ENCODE results near the gene OTOF.
A peak's percentile ranks its signal among the peaks of the same experiment; 100 is the strongest.

Gene OTOF

GRCh38 chr2:26477911-26478253 is at the start of gene OTOF:
OTOF (minus strand) TSS chr2:26478124.
- peak; percentile 12 for DNase-seq

GRCh38 chr2:26526589-26526988 is 48.7 kb upstream of the OTOF start:
- DNase-seq: no peak

- no peak for DNase-seq
Observed at GRCh38 chr2:26526105-26526504, 48.2 kb upstream of the OTOF start.

DNA sequence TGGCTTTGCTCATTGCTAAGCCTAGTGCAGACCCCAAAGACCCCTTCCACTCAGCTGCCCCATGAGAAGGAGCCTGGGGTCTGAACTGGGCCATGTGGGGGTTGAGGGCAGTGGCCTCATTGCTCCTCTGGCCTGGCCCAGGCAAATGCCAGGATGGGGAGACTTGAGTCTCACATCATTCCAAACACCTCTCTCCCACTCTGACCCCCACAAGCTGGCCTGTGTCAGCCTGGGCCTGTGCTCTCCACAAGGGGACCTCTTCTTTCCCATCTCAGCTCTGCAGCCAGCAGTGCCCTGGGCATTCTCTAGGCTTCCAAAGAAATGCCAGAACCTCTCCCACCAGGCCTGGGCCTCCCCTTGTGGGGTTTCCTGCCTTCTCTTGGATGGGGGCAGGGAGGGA is 45.8 kb upstream of the OTOF start:
- no peak for DNase-seq

DNA sequence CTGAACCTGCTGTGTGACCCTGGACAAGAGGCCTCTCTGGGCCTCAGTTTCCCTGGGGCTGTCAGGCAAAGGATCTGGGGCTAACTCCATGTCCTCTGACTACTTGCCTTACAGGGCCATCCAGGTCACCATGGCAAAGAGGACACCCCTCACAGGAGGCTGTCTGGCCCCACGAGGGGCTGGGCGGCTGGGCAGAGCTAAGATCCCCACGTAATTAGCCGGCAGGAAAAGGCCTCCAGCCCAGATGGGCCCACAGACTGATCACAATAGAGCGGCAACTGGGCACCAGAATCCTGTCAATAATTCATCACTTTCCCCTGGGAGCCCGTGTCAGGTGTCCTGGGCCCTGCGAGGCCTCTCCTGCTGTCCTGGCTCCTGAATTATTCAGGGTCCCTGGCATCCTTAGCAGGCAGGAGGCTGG is 44.8 kb upstream of the OTOF start:
- DNase-seq: no peak

- no peak for DNase-seq
Observed at GRCh38 chr2:26522325-26522724, 44.4 kb upstream of the OTOF start.

DNA sequence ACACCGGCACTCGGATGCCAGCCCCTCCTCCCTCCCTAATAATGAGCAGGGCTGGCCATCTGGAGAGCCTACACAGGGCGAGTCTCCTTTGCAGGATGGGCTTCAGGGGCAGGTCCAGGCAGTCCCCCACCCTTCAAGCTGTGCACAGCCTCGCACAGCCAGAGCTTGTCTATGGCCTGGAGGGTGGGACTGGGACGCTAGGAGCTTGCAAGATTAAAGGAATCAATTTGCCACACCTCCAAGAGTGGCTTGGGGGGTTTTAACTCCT is 43.9 kb upstream of the OTOF start:
- DNase-seq: no peak

- peak; percentile 16 for DNase-seq
Observed at GRCh38 chr2:26521054-26521912, 43.4 kb upstream of the OTOF start.

DNA sequence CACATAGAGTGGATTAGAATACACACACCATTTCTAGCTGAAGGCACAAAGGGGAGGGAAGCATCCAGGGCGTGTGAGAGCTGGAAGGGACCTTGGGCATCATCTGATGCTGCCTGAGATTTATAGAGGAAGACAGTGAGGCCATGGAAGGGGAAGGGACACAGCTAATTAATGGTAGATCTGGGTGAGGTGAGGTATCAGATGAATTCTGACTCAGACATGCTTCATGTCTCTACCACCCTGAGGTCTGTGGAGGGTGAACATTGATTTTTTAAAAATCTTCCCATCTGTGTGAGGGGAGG is 42.2 kb upstream of the OTOF start:
- no peak for DNase-seq

DNA sequence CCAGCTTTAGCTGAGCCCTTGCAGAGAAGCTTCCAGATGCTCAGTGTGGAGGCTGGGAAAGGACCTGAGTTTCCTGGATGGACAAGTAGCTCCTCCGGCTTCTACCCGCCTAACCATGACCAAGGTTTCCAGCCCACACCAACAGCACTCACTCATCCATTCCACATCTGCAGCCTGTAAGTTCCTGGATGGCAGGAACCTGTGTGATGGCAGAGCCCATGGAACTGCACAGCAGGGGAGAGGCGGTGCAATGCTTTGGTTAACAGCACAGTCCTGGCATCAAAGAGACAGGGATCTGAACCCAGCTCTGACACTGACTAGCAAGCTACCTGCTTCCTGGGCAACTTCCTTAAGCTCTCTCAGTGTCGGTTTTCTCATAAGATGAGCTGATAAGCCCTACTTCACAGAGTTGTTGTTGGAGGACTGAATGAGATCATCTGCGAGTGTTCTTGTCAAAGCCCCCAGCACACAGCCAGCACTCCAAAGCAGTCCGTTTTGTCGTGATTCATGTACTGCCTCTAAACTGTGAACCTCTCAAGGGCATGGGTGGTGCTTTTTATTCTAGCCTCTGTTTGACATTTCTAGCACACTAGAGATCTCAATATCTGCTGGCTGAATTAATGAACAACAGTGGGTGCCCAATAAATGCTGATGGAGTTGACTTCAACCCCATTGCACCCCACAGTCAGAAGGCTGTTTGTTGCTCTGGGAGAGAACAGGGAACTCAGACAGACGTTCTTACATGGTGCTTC is 41.6 kb upstream of the OTOF start:
- DNase-seq: no peak

DNA sequence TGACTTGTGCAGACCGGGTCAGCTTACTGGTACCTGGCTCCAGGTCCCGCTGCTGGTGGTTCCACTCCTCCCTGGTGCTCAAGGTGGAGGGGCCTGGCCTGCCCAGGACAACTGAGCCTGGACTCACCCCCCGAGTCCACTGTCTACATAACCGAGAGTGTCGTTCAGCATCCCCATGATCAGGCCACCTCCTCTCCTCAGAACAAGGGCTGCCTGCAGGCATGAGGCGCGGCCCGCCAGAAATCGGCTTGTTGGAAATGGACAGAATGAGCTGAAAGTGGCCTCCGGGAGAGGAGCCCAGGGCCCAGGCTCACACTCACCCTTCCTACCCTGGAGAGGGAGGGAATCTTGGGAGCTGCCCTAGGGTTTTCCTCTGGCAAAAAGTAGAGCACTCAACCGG is 38.9 kb upstream of the OTOF start:
- no peak for DNase-seq

GRCh38 chr2:26516246-26516645 is 38.3 kb upstream of the OTOF start:
- DNase-seq: no peak

DNA sequence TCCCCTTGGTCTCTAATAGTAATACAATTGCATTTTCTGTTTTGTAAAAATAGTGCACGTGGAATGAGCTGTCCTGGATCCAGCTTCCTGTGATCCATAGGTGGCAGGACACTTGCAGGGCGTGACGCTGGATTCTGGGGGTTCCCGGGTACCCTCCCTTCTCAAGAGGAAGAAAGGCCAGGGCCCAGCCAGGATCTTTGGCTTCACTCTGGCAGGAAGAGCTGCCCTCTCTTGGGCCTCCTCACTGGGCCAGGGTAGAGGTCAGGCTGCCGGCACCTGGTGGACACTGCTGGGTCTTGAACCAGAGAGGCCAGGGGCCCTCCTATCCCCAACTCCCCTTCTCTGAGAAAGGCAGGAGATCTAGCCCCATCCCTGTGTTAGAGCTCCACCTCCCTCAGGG is 37.8 kb upstream of the OTOF start:
- no peak for DNase-seq

GRCh38 chr2:26514045-26514444 is 36.1 kb upstream of the OTOF start:
- DNase-seq: no peak

DNA sequence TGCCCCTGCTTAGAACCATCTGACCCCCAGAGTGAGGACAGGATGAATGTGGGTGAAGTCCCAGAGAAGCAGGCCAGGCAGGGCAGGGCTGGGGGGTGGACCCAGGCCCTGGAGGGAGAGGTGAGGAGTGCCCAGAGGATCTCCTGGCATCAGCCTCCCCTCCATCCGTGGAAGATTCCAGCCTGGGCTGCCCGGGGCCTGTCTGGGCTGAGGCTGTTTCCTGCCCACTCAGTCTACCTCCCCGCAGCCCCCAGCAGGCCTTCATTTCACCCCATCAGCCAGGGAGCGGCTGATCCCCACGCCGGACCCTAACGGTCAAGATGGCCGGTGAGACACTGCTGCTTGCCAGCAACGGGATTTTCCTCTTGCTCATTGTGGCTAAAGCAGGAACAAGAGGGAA is 35.3 kb upstream of the OTOF start:
- DNase-seq: no peak

- no peak for DNase-seq
Observed at GRCh38 chr2:26511466-26511865, 33.5 kb upstream of the OTOF start.

GRCh38 chr2:26510344-26510973 is 32.5 kb upstream of the OTOF start:
- no peak for DNase-seq

- no peak for DNase-seq
Observed at GRCh38 chr2:26509141-26509540, 31.2 kb upstream of the OTOF start.

DNA sequence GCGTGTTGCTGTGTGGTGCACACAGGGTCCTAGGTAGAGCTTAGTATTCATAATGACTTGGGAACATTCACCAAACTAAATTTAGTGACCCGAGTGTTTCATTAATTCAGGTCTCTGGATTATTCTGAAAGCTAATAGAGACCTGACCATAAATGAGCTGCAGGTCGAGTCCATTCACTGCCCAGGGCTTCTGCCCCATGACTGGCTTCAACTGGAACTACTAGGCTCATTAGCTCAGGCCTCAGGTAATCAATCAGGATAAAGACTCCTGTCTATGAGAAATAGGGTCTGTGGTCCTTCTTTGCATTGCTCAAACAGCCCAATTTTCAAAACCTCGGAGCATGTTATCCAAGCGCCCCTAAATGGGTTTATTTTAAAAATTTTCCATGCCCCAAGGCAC is 30.0 kb upstream of the OTOF start:
- DNase-seq: no peak

GRCh38 chr2:26507088-26507487 is 29.2 kb upstream of the OTOF start:
- DNase-seq: no peak

DNA sequence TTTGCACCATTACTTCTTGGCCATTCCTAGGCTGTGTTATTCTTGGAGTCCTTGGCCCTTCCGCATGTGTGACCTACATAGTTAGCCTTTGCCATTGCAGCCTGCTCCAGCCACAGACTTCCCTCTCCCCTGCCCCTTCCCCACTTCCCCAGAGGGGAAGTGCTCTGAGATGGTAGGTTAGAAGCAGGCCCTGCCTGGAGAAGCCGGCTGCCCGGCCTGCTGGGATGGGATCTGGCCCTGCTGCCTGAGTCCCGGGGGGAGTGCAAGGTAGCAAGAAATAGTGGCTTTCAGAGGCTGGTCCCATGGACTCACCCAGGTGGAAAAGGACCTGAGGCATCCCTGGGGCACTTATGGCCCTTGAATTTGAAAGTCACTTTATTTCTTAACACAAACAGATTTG is 28.4 kb upstream of the OTOF start:
- DNase-seq: no peak

GRCh38 chr2:26504002-26504401 is 26.1 kb upstream of the OTOF start:
- no peak for DNase-seq

GRCh38 chr2:26503231-26503880 is 25.4 kb upstream of the OTOF start:
- DNase-seq: peak; percentile 37

DNA sequence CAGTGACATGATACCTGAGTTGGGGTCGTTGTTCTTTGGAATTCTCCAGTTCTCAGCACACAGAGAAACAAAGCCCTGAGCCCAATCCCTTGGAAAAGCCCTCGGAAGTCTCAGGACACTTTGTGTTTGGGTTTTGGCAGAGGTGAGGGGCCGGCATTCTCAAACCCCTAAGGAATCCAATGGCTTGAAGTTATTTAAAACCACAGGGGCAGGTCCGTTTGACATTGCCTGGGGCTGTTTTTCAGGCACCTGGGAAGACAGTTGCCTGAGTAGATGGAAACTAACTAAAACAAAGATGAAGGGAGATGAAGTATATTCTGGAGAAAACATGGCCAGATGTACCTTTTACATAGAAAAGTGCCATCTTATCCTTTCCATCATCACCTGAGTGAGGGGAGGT is 22.5 kb upstream of the OTOF start:
- DNase-seq: no peak

Data from HCEC 1CT (cell line).